DMS53 treated with DMSO at 0.1 percent for 48 hours (cell line): Measurements from ENCODE around the gene PLXNA2.

Experiments
- DNase-seq: peaks from one replicate; lab custom pipeline; 2025; ENCODE audit not compliant: unreplicated experiment; lab: John Stamatoyannopoulos, UW

The PLXNA2 gene

GRCh38 chr1:208052135-208052534 lies 192.0 kb downstream of the PLXNA2 start:
- DNase-seq: no peak

- no peak for DNase-seq
Measured at GRCh38 chr1:208051651-208052050, 192.5 kb downstream of the PLXNA2 start.

GRCh38 chr1:208048904-208049303 lies 195.3 kb downstream of the PLXNA2 start:
- DNase-seq: no peak

- no peak for DNase-seq
Measured at GRCh38 chr1:208047975-208048374, 196.2 kb downstream of the PLXNA2 start.

- no peak for DNase-seq
Measured at GRCh38 chr1:208047476-208047934, 196.7 kb downstream of the PLXNA2 start.

- DNase-seq: no peak
Measured at GRCh38 chr1:208045463-208046260, 198.5 kb downstream of the PLXNA2 start.

- no peak for DNase-seq
Measured at GRCh38 chr1:208044589-208045462, 199.4 kb downstream of the PLXNA2 start.

- DNase-seq: no peak
Measured at GRCh38 chr1:208043691-208044181, 200.4 kb downstream of the PLXNA2 start.

- no peak for DNase-seq
Measured at GRCh38 chr1:208042868-208043267, 201.3 kb downstream of the PLXNA2 start.

- no peak for DNase-seq
Measured at GRCh38 chr1:208042041-208042615, 202.1 kb downstream of the PLXNA2 start.

GRCh38 chr1:208041505-208041904 lies 202.7 kb downstream of the PLXNA2 start:
- DNase-seq: no peak

GRCh38 chr1:208040821-208041297 lies 203.3 kb downstream of the PLXNA2 start:
- no peak for DNase-seq

- DNase-seq: no peak
Measured at GRCh38 chr1:208039536-208040332, 204.4 kb downstream of the PLXNA2 start.

- DNase-seq: no peak
Measured at GRCh38 chr1:208038303-208038702, 205.9 kb downstream of the PLXNA2 start.

GRCh38 chr1:208036918-208037766 lies 207.0 kb downstream of the PLXNA2 start:
- no peak for DNase-seq

- no peak for DNase-seq
Measured at GRCh38 chr1:208036106-208036808, 207.9 kb downstream of the PLXNA2 start.

- DNase-seq: no peak
Measured at GRCh38 chr1:208034135-208034534, 210.0 kb downstream of the PLXNA2 start.

- no peak for DNase-seq
Measured at GRCh38 chr1:208033236-208033635, 210.9 kb downstream of the PLXNA2 start.

- DNase-seq: no peak
Measured at GRCh38 chr1:208031932-208032320, 212.3 kb downstream of the PLXNA2 start.
